DMS153 treated with DMSO at 0.1 percent for 48 hours (cell line): ENCODE data around the gene TSEN34.
"Not testable (repeated sequence)": the region's sequence is repeated elsewhere in the genome, so short reads cannot be mapped to it uniquely, and the experiment has no call there.

Experiments
- DNase-seq: peaks from one replicate; lab custom pipeline; 2025; ENCODE audit not compliant: unreplicated experiment; lab: John Stamatoyannopoulos, UW

The TSEN34 gene

DNA sequence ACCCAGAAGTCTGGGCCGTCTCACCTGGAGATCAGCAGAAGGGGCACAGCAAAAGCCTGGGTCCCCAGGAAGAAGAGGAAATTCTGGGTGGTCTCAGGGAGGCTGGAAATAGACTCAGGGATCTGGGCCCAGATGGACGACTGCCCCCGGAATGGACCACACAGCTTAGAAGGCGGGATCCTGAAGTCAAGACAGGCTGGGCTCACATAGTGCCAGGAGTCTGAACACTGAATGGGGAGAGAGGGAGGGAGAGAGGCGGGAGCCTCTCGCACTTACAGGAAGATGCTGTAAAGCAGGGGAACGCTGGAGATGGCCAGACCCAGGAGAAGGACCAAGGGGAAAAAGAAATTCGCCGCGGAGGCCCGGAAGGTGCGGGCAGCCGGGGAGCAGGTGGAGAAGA lies 30.3 kb upstream of the TSEN34 start:
- no peak for DNase-seq

GRCh38 chr19:54162241-54162805 lies 28.8 kb upstream of the TSEN34 start:
- peak; percentile 31 for DNase-seq

- no peak for DNase-seq
Measured at GRCh38 chr19:54162884-54163283, 28.2 kb upstream of the TSEN34 start.

- peak; percentile 44 for DNase-seq
Measured at GRCh38 chr19:54164369-54165068, 26.6 kb upstream of the TSEN34 start.

DNA sequence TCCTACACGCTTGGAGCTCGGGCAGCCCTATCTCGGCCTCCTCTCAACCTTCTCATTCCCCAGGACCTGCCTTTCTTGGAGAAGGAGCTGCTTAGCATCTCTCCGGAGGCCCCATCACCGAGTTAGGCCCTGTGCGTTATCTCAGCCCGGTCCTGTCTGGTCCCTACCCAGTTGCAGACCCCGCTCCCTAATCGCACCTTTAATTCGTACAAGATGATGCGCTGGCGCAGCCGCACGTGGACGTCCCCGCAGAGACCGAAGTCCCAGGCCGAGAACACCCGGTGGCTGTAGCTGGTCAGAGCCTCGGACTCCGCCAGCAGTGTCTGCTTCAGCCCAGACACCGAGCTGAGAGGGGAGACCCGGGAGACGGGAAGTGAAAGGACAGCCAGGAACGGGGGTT lies 25.9 kb upstream of the TSEN34 start:
- DNase-seq = no peak

GRCh38 chr19:54168174-54168917 lies 22.8 kb upstream of the TSEN34 start:
- DNase-seq = peak; percentile 66

DNA sequence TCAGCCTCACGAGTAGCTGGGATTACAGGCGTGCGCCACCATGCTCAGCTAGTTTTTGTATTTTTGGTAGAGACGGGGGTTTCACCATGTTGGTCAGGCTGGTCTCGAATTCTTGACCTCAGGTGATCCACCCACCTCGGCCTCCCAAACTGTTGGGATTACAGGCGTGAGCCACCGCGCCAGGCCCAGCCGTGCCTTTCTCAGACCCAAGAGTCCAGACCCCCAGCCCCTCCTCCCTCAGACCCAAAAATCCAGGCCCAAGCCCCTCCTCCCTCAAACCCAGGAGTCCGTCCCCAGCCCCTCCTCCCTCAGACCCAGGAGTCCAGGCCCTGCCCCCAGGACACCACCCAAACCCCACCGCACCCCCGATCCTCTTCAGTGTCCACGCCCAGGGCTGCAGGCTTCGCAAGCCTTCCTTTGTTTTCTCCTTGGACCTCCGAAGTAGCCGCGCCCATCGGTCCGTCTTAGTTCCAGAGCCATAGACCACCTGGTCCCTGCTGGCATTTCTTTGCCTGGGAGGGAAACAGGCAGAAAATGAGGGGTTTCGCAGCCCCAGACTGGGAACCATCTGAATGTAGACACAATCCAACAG lies 21.9 kb upstream of the TSEN34 start:
- DNase-seq = no peak

DNA sequence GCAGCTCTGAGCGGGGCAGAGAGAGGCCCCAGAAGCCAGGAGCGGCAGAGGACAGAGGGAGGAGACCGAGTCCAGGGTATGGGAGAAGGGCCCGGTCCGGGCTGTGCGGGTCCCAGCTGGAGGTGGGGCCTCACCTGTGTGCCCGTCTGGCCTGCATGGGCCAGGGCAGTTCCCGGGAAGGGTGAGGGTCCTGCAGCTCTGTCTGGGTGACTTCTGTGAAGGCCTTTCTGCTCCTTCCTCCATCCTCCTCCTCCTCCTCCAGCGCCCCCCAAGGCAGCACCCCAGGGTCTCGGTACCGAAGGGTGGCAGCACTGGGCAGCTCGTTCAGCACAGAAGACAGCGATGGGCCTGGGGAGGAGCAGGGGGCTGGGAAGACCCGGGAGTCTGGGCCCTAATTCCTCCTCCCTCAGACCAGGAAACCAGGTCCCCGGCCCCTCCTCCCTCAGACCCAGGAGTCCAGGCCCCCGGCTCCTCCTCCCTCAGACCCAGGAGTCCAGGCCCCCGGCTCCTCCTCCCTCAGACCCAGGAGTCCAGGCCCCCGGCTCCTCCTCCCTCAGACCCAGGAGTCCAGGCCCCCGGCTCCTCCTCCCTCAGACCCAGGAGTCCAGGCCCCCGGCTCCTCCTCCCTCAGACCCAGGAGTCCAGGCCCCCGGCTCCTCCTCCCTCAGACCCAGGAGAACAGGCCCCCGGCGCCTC lies 19.2 kb upstream of the TSEN34 start:
- DNase-seq = not testable (repeated sequence)

GRCh38 chr19:54172471-54173358 lies 18.4 kb upstream of the TSEN34 start, which contains the start of gene TMC4:
Gene TMC4, minus strand, starts transcription at chr19:54173160. Its CDS starts 43 bp downstream, at chr19:54173117.
- DNase-seq = peak; percentile 70

DNA sequence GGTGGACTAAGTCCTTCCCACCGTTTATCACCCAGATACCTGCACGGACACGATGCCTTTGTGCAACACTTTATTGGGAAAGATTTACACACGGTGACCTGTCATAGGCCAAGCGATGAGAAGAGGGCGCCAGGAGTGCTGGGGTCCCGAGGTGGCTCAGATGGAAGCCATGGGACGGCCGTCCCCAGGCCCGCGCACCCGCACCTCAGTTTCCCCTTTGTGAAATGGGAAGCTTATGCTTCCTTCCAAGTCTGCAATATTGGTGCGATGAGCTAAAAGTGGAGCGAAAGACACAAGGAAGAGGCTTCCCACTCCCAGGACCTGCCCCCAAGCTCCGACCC lies 17.8 kb upstream of the TSEN34 start:
- no peak for DNase-seq

DNA sequence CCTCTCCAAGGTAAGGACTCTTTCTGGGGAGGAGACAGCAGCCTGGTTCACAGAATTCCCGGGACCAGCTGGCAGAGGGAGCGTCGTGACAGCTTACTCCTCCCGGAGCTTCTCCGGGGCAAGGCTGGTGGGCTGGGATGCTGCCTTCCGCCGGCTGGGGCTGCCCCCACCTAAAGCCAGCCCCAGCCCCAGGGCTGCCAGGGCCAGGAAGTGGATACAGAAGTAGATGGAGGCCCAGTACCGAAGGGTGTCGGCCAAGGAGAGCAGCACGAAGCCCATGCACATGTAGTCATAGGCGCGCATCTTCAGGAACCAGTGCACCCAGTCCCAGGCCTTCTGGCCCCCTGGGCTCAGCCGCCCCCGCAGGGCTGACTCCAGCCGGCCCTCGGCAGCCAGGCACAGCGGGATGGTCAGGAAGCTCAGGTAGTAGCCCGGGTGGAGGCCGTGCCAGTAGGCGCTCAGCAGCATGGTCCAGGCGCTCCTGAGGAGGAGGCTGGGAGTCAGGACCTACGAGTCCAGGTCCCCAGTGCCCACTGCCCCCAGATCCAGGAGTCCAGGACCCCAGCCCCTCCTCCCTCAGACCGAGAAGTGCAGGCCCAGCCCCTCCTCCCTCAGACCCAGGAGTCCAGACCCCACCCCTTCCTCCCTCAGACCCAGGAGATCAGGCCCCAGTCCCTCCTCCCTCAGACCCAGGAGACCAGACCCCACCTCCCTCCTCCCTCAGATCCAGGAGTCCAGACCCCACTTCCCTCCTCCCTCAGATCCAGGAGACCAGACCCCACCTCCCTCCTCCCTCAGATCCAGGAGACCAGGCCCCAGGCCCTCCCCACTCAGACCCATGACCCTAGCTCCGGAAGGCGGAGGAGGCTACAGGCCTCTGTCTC lies 16.9 kb upstream of the TSEN34 start:
- no peak for DNase-seq

DNA sequence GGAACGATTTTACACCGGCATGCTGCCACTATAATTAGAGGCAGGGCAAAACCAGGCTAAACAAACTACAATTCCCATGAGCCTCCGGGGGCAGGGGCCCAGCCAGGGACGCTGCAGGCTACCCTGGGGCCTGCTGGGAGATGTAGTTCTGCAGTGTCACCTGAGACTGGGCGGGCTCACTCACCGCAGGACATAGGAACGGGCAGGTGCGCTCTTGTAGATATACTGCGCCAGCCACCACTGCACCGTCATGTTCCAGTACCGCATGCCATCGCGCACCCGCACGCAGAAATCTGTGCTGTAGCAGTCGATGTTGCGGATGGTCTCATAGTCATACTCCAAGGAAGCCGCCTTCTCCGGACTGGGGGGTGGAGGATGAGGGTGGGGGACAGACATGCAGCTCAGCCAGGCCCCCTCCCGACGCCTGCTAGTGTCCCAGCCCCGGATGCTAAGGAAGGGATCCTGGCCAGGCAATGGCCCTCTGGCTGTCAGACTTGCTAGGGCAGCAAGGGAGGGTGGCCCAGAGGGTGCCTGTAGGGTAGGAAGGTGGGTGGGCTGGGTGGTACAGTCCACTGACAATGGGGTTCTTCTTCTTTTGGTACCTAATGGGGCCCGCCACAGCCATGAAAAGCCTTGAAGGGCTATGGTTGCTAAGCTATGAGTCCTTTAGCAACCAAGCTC lies 12.4 kb upstream of the TSEN34 start:
- peak; percentile 70 for DNase-seq

- no peak for DNase-seq
Measured at GRCh38 chr19:54179262-54179852, 11.8 kb upstream of the TSEN34 start.

- DNase-seq = peak; percentile 89
Measured at GRCh38 chr19:54179921-54180461, 11.1 kb upstream of the TSEN34 start.

DNA sequence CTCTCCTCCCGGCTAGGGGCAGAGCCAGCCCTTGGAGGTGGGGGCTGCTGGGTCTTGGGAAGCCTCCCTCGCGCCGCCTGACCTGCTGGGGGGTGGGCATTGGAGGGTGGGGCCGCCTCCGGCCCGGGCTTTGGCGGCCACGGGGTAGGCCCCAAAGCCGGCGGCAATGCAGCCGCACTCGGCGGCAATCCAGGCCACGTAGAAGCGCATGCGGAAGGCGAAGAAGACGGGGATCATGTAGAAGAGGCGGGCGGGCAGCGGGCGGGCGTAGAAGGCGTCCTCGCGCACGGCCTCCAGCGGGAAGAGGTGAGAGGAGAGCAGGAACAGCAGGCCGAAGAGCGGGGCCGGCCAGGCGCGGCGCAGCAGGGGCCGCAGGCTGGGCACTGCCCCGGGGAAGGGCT lies 10.4 kb upstream of the TSEN34 start:
- DNase-seq = no peak

- not testable (repeated sequence) for DNase-seq
Measured at GRCh38 chr19:54181894-54182293, 9.2 kb upstream of the TSEN34 start.

DNA sequence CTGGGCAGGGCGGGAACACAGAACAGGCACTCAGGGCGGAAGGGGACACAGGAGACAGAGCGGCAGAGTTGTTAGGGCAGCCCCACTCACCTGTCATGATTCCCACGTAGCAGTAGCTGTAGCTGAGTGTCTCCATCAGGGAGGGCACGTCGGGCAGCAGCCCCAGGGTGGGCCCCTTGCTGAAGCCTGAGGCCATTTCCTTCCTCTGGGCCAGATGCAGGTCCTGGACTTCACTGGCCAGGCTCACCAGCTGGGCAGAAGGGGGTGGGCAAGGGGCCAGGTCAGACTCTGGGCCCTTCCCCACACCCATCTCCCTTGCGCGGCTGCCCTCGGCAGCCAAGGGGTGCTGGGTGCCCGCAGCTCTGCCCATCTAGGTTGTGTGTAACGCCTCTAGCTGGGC lies 7.7 kb upstream of the TSEN34 start:
- no peak for DNase-seq

GRCh38 chr19:54186351-54186750 lies 4.8 kb upstream of the TSEN34 start:
- DNase-seq = no peak
